Mesothelial cell of epicardium (in vitro differentiated cells): Measurements from ENCODE around the gene CELA1. TPM values are rescaled to one million over a fixed set of nuclear protein-coding genes. Genes with fewer than 3 reads are reported as not detected.

Experiments
- DNase-seq, 2 experiments: peaks; one replicate each; pipeline ENCODE4 v3.0.0; 2021; ENCODE audit warnings: low spot score in 2 of 2; ENCODE audit not compliant: unreplicated experiment in 2 of 2
- H3K27ac Mint-ChIP-seq: 2 replicates; pipeline ENCODE4 v1.8.0; 2021; ENCODE audit warnings: mixed read lengths
- H3K27me3 Mint-ChIP-seq: 2 replicates; pipeline ENCODE4 v1.8.0; 2021; ENCODE audit warnings: low read depth, mixed read lengths
- H3K36me3 Mint-ChIP-seq: 2 replicates; pipeline ENCODE4 v1.8.0; 2021; ENCODE audit warnings: mixed read lengths
- H3K4me1 Mint-ChIP-seq: 2 replicates; pipeline ENCODE4 v1.8.0; 2021; ENCODE audit warnings: mixed read lengths
- H3K4me3 Mint-ChIP-seq: 2 replicates; pipeline ENCODE4 v1.8.0; 2021; ENCODE audit warnings: mild to moderate bottlenecking, moderate library complexity, mixed read lengths
- H3K9me3 Mint-ChIP-seq: 2 replicates; pipeline ENCODE4 v1.8.0; 2021; ENCODE audit warnings: mixed read lengths
- total RNA-seq: library from RNA; stranded (reverse); gene quantifications from 3 replicates; pipeline ENCODE4 v1.2.1, GENCODE V29; 2021
- TF ChIP-seq, protein P1 (sequence below): fragments of 200-600 bp; sonication (generic); IDR thresholded peaks from one replicate; pipeline ENCODE4 v1.5.0; 2021; ENCODE audit warnings: antibody characterized with exemption; ENCODE audit not compliant: unreplicated experiment

Gene CELA1
- total RNA-seq, 1 donor from 2014 or later = not detected

GRCh38 chr12:51391283-51392123, 45.0 kb upstream of the CELA1 start, which contains the start of gene GALNT6:
Gene GALNT6 (minus strand): TSS chr12:51391406. CDS start chr12:51379781, 11,625 bp downstream.
- Mint-ChIP-seq H3K9me3 (no peaks in the 10 kb centered on the region), H3K4me1 (peaks cover 61% of the 10 kb centered on the region), H3K4me3 (peak within 1 kb of the TSS; percentile 88), H3K36me3 (no peaks in the 10 kb centered on the region), H3K27me3 (peaks cover 31% of the 10 kb centered on the region), H3K27ac (peak within 1 kb of the TSS; percentile 89)
- TF ChIP-seq, protein P1, sequence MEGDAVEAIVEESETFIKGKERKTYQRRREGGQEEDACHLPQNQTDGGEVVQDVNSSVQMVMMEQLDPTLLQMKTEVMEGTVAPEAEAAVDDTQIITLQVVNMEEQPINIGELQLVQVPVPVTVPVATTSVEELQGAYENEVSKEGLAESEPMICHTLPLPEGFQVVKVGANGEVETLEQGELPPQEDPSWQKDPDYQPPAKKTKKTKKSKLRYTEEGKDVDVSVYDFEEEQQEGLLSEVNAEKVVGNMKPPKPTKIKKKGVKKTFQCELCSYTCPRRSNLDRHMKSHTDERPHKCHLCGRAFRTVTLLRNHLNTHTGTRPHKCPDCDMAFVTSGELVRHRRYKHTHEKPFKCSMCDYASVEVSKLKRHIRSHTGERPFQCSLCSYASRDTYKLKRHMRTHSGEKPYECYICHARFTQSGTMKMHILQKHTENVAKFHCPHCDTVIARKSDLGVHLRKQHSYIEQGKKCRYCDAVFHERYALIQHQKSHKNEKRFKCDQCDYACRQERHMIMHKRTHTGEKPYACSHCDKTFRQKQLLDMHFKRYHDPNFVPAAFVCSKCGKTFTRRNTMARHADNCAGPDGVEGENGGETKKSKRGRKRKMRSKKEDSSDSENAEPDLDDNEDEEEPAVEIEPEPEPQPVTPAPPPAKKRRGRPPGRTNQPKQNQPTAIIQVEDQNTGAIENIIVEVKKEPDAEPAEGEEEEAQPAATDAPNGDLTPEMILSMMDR = no peak
- peak; percentile 31 to 70 for DNase-seq

- peak overlapping the region; percentile 89 for H3K27ac Mint-ChIP-seq
- peaks cover 63% of the 10 kb centered on the region for H3K4me1 Mint-ChIP-seq
Measured at GRCh38 chr12:51390891-51391282, 44.4 kb upstream of the CELA1 start.

GRCh38 chr12:51390457-51390856, 44.0 kb upstream of the CELA1 start:
- Mint-ChIP-seq H3K27ac (peak overlapping the region; percentile 89), H3K4me1 (peaks cover 59% of the 10 kb centered on the region), H3K36me3 (no peaks in the 10 kb centered on the region), H3K27me3 (peaks cover 31% of the 10 kb centered on the region), H3K4me3 (peak overlapping the region; percentile 88), H3K9me3 (no peaks in the 10 kb centered on the region)
- TF ChIP-seq, protein P1 = no peak
- DNase-seq = no peak

More at GRCh38 chr12:51390891-51391282, 44.4 kb upstream of the CELA1 start:
- peaks cover 31% of the 10 kb centered on the region for H3K27me3 Mint-ChIP-seq
- H3K36me3 Mint-ChIP-seq = no peaks in the 10 kb centered on the region
- no peaks in the 10 kb centered on the region for H3K9me3 Mint-ChIP-seq
- H3K4me3 Mint-ChIP-seq = peak overlapping the region; percentile 88
- TF ChIP-seq, protein P1 = no peak
- DNase-seq = no peak

GRCh38 chr12:51389302-51389999, 43.0 kb upstream of the CELA1 start:
- TF ChIP-seq, protein P1 = no peak
- Mint-ChIP-seq H3K27ac (no peak overlapping the region), H3K4me1 (peaks cover 57% of the 10 kb centered on the region), H3K36me3 (no peaks in the 10 kb centered on the region), H3K27me3 (peaks cover 31% of the 10 kb centered on the region), H3K4me3 (no peak overlapping the region), H3K9me3 (no peaks in the 10 kb centered on the region)
- DNase-seq = no peak

- peak overlapping the region; percentile 67 for H3K27ac Mint-ChIP-seq
- TF ChIP-seq, protein P1 = no peak
- no peaks in the 10 kb centered on the region for H3K9me3 Mint-ChIP-seq
- DNase-seq = no peak
- no peak overlapping the region for H3K4me3 Mint-ChIP-seq
- H3K27me3 Mint-ChIP-seq = peaks cover 30% of the 10 kb centered on the region
- peaks cover 59% of the 10 kb centered on the region for H3K4me1 Mint-ChIP-seq
- no peaks in the 10 kb centered on the region for H3K36me3 Mint-ChIP-seq
Measured at GRCh38 chr12:51388846-51389245, 42.4 kb upstream of the CELA1 start.
